BJ (cell line): ENCODE measurements around the gene ALAD. TPM values are rescaled to one million over a fixed set of nuclear protein-coding genes. Genes with fewer than 3 reads are reported as not detected.
A peak's percentile ranks its signal among the peaks of the same experiment; 100 is the strongest.

Source experiments
- CTCF ChIA-PET: fragments of 350-600 bp; formaldehyde crosslinking; extraction: SDS; loops from one replicate; lab custom pipeline; 2021; ENCODE audit warnings: antibody characterized with exemption, inconsistent platforms; lab: Yijun Ruan, JAX
- POLR2A ChIA-PET: fragments of 300-600 bp; sonication (Branson Sonifier 250); formaldehyde crosslinking; extraction: SDS; loops from one replicate; lab custom pipeline; 2021; ENCODE audit warnings: antibody characterized with exemption; lab: Charles Lee
- DNase-seq: peaks from one replicate; pipeline ENCODE4 v3.0.0-alpha.2; 2011; ENCODE audit warnings: low read depth
- H3K27me3 ChIP-seq: 2 replicates; pipeline ENCODE4 v1.6.0; 2011; ENCODE audit warnings: low read length; ENCODE audit not compliant: control insufficient read depth, insufficient read depth
- H3K36me3 ChIP-seq: 2 replicates; pipeline ENCODE4 v1.5.1; 2011; ENCODE audit warnings: low read length; ENCODE audit not compliant: control insufficient read depth, insufficient read depth
- H3K4me3 ChIP-seq: 2 replicates; pipeline ENCODE4 v1.5.1; 2011; ENCODE audit warnings: low read depth, mild to moderate bottlenecking, control low read depth, low read length
- polyA plus RNA-seq: library from polyadenylated mRNA; depleted of rRNA; stranded (reverse); fragments of >200 nt; gene quantifications from 2 replicates; pipeline ENCODE4 v1.2.3, GENCODE V29; 2011
- TF ChIP-seq, protein P1 (sequence below): IDR thresholded peaks from 2 replicates; pipeline ENCODE4 v1.5.1; 2011; ENCODE audit warnings: low read depth, mild to moderate bottlenecking, control low read depth, inconsistent platforms, low read length, moderate library complexity; ENCODE audit not compliant: insufficient read depth

The ALAD gene
- polyA plus RNA-seq, 1 experiment, result 9.5 TPM

DNA sequence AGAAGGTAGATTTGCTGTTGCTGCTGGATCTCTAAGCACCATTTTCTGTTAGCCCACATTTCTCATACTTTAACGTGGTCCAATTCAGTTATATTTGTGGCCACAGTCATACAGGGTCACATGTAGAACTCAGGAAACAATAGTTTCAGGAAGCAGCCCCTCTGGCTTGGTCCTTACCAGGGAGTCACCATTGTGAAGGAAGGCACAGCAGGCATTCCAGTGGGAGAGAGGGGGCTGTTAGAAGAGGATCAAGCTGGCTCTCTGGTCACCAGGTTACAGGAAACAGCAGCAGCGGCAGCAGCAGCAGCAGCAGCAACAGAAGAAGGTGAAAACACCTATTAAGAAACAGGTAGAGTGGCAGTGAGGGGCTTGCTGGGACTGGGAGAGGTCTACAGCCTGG is 24.0 kb upstream of the ALAD start:
- ChIA-PET POLR2A (no interaction called here), CTCF (interaction anchor here (1.4 kb wide), 1 partner anchor 22 kb away, joined by 3 read pairs; no protein-coding TSS in a partner anchor)
- TF ChIP-seq, protein P1, sequence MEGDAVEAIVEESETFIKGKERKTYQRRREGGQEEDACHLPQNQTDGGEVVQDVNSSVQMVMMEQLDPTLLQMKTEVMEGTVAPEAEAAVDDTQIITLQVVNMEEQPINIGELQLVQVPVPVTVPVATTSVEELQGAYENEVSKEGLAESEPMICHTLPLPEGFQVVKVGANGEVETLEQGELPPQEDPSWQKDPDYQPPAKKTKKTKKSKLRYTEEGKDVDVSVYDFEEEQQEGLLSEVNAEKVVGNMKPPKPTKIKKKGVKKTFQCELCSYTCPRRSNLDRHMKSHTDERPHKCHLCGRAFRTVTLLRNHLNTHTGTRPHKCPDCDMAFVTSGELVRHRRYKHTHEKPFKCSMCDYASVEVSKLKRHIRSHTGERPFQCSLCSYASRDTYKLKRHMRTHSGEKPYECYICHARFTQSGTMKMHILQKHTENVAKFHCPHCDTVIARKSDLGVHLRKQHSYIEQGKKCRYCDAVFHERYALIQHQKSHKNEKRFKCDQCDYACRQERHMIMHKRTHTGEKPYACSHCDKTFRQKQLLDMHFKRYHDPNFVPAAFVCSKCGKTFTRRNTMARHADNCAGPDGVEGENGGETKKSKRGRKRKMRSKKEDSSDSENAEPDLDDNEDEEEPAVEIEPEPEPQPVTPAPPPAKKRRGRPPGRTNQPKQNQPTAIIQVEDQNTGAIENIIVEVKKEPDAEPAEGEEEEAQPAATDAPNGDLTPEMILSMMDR, result no peak
- Histone ChIP-seq H3K36me3 (no peaks in the 10 kb centered on the region), H3K4me3 (no peak overlapping the region), H3K27me3 (peaks cover 17% of the 10 kb centered on the region)
- no peak for DNase-seq

- POLR2A ChIA-PET, result no interaction called here
- CTCF ChIA-PET, result interaction anchor here (1.1 to 1.3 kb wide), 2 partner anchors 11 to 25 kb away, joined by 4 read pairs; partner anchors contain the start of genes C9orf43 and POLE3
- TF ChIP-seq, protein P1, result no peak
- peaks cover 15% of the 10 kb centered on the region for H3K27me3 ChIP-seq
- no peaks in the 10 kb centered on the region for H3K36me3 ChIP-seq
- H3K4me3 ChIP-seq, result no peak overlapping the region
- no peak for DNase-seq
Measured at GRCh38 chr9:113421726-113422125, 20.6 kb upstream of the ALAD start.

GRCh38 chr9:113417370-113417769 is 16.3 kb upstream of the ALAD start:
- POLR2A ChIA-PET, result no interaction called here
- H3K4me3 ChIP-seq, result no peak overlapping the region
- H3K27me3 ChIP-seq, result peaks cover 2% of the 10 kb centered on the region; the same call in 1 of the 2 replicates
- CTCF ChIA-PET, result no interaction called here
- DNase-seq, result no peak
- H3K36me3 ChIP-seq, result no peaks in the 10 kb centered on the region
- TF ChIP-seq, protein P1, result no peak

DNA sequence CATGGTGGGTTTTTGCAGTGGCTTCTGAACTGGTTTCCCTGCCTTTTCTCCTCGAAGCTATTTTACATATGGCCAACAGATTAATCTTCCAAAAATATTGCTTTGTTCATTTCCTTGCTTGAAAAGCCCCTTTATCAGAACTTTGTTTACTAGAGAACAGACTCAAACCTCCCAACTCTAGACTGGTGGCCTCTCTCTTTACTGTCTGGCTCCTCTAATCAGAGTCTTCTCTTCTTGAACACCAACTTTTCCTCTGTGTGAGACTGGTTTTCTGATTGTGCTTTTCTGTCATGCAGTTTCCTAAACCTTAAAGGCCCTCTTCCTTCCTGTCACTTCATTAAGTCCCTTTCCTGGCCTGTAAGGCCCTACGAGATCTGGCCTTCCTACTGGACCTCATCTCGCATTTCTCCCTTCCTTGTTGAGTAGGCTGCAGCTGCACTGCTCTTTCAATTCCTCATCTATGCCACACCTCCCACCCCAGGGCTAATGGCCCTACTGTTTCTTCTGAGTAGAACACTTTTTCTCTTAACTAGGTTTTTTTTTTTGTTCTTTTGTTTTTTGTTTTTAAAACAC is 15.2 kb upstream of the ALAD start:
- no peaks in the 10 kb centered on the region for H3K36me3 ChIP-seq
- H3K4me3 ChIP-seq, result no peak overlapping the region
- H3K27me3 ChIP-seq, result peaks cover 2% of the 10 kb centered on the region; the same call in 1 of the 2 replicates
- no peak for DNase-seq
- ChIA-PET CTCF (interaction anchor here (1.0 kb wide), 1 partner anchor 11 kb away, joined by 3 read pairs; no protein-coding TSS in a partner anchor), POLR2A (no interaction called here)
- TF ChIP-seq, protein P1, result no peak

DNA sequence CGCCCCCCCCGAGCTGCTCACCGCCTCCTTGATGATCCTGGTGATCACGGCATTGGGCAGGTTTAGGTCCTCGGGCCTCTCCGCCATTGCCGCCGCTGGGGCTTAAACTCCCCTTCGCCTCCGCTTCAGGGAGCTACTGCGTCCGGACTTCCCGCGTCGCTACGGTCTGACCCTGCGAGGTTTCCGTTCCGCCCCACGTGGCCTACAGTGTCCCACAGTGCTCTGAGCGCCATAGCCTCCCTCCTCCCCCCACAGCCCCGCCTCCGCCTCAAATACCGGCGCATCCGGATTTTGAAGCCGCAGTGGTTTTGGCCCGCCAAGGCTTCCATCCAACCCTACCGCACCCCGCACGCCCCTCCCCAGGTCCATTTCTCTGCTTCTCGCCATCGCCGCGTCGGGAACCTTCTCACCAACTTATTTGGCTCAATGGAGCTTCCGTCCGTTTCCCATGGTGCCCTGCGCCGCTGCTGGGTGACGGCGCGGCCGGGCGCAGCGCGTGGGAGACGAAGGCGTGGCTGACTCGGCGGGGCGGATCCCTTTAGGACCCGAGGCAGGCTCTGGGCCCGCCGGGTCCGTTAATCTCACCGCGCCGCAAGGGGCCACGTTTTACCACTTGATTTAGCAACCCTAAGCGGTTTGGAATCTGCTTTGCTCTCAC is 9.3 kb upstream of the ALAD start, which contains the start of the genes C9orf43 and POLE3:
Gene C9orf43, plus strand, starts transcription at position 541 of the 658 bp plus-strand sequence. CDS start 2,747 bp downstream, outside the sequence.
Gene POLE3, minus strand, starts transcription at position 469 of the 658 bp plus-strand sequence. Its CDS starts 382 bp downstream, at position 87.
- POLR2A ChIA-PET, result interaction anchor here (0.6 to 1.3 kb wide), 6 partner anchors 9 to 240 kb away, joined by 3 to 8 read pairs (median 4); partner anchors contain the start of genes ALAD, CDC26 and PRPF4
- CTCF ChIA-PET, result interaction anchor here (1.3 to 6.3 kb wide), 7 partner anchors 10 to 245 kb away, joined by 4 to 45 read pairs (median 5); partner anchors contain the start of genes ALAD, CDC26 and PRPF4
- Histone ChIP-seq H3K36me3 (peaks cover 1% of the 10 kb centered on the region; the same call in 1 of the 2 replicates), H3K27me3 (no peaks in the 10 kb centered on the region), H3K4me3 (peak within 1 kb of the TSS; percentile 99)
- TF ChIP-seq, protein P1, result 0 out of 2 replicates have a peak, but pooled peaks have one; percentile 12
- DNase-seq, result peak; percentile 74
